Femur (tissue), 1 donor: Measurements from ENCODE around the gene IL3RA.
"Not testable (repeated sequence)": the region's sequence is repeated elsewhere in the genome, so short reads cannot be mapped to it uniquely, and the experiment has no call there.

Experiments
- DNase-seq: peaks from one replicate; pipeline ENCODE4 v3.0.0-alpha.2; 2017

IL3RA gene

GRCh38 chrX:1332433-1332832 is 4.2 kb upstream of the IL3RA start:
- DNase-seq, result not testable (repeated sequence)

GRCh38 chrX:1334854-1335253 is 1.7 kb upstream of the IL3RA start:
- DNase-seq, result no peak

GRCh38 chrX:1336948-1337779 is 579 bp downstream of the IL3RA start:
- no peak for DNase-seq

DNA sequence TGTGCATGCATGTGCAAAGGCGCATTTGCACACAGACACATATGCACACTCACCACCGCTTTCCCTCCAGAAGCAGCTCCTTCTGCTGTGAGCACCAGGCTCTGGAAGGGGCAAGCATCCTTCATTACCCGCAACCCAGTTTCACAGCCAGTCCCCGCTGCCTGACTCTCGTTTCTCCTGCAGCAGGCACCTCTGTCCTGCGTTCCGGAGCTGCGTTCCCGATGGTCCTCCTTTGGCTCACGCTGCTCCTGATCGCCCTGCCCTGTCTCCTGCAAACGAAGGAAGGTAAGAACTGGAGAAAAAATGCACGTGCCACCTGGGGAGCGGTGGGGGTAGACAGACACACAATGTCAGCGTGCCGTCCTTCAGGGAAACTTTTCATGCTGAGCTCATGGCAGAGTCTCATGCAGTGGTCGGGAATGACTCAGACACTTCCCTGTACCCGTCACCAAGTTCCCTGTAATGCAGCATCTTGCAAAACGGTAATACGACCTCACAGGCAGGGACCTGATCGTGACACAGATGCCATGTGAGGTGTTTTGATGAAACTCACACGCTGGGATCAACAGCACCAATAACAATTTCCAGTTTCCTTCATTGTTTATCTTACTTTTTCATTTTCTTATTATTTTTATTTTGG is 5.1 kb downstream of the IL3RA start:
- no peak for DNase-seq

DNA sequence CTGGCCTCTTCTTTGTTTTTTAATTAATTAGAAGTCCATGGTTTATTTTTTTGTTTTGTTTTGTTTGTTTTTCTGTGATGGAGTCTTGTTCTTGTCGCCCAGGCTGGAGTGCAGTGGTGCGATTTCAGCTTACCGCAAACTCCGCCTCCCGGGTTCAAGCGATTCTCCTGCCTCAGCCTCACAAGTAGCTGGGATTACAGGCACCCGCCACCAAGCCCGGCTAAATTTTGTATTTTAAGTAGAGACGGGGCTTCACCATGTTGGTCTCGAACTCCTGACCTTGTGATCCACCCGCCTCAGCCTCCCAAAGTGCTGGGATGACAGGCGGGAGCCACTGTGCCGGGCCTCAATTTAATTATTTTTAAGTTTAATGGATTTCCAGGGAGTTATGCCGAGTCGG is 13.0 kb downstream of the IL3RA start:
- not testable (repeated sequence) for DNase-seq

DNA sequence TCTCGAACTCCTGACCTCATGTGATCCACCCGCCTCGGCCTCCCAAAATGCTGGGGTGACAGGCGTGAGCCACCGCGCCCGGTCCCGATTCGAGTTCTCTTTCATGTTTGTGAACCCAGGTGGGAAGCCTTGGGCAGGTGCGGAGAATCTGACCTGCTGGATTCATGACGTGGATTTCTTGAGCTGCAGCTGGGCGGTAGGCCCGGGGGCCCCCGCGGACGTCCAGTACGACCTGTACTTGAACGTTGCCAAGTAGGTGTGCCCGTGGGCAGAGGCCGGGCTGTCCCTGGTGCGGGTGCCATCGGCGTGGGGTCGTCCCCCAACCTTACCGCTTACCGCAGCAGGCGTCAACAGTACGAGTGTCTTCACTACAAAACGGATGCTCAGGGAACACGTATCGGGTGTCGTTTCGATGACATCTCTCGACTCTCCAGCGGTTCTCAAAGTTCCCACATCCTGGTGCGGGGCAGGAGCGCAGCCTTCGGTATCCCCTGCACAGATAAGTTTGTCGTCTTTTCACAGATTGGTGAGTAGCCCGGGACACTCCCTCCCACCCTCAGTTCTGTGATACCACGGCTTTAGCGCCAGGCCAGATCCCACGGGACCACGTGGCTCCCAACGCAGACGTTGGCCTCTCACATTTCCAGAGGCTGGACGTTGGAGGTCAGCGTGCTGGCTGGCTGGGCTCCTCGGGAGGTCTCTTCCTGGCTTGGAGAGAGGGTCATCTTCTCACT is 15.6 kb downstream of the IL3RA start:
- DNase-seq, result no peak

- DNase-seq, result no peak
Measured at GRCh38 chrX:1354036-1355019, 17.7 kb downstream of the IL3RA start.

DNA sequence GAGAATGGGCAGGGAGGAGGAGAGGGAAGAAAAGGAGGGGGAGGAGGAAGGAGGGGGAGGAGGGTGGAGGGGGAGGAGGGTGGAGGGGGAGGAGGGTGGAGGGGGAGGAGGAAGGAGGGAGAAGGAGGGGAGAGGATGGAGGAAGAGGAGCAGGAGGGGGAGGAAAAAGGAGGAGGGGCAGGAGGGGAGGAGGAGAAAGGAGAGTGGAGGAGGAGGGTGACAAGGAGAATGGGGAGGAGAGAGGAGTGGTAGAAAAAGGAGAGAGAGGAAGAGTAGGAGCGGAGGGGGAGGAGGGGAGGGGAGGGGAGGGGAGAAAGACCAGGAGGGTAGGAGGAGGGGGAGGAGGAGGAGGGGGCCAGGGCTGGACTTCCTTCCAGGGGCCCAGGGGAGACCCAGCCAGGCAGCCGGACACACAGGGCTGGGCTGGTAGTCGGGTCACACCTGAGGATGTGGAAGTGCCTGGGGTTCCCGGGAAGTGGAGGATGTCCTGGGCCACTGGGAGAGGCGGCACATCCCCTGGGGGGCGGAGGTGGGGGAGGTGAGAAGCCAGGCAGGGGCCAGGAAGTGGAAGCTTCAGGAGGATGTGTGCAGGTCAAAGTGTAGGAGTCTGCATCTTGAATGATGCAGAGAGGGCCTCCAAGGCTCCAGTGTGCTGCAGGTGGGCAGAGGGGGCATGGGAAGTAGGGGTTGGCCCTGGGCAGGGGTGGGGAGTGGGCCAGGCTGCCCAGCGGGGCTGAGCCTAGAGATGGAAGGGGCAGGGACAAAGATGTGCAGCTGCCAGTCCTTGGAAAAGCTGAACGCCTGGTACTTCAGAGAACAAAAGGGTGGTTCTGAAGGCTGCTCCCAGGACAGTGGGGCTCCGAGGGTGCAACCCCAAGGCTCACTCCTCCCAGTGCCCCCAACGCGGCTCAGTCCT is 18.8 kb downstream of the IL3RA start:
- no peak for DNase-seq

DNA sequence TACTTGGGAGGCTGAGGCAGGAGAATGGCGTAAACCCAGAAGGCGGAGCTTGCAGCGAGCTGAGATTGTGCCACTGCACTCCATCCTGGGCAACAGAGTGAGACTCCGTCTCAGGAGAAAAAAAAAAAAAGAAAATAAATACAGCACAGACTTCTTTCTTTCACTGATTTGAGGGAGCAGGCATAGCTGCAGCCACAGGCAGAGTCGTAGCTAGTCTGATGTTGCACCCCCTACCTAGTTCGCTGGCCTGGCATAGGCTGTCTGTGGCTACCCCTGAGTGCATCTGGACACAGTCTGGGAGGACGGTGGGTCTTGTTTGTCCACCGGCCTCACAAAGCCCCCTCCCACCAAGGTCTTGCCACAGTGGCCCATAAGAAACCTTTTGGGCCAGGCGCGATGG is 21.4 kb downstream of the IL3RA start:
- no peak for DNase-seq

- no peak for DNase-seq
Measured at GRCh38 chrX:1358793-1359476, 22.4 kb downstream of the IL3RA start.

DNA sequence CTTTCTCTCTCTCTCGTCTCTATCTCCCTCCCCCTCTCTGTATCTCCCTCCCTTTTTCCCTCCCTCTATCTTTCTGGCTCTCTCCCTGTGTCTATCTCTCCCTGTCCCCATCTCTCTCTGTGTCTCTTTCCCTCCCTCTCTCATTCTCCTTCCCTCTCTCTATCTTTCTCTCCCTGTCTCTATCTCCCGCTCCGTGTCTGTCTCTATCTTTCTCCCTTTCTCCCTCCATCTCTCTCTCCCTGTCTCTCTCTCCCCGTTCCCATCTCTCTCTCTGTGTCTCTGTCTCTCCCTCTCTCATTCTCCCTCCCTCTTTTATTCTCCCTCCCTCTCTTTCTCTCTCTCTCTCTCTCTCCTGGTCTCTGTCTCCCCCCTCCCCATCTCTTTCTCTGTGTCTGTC is 22.9 kb downstream of the IL3RA start:
- no peak for DNase-seq

DNA sequence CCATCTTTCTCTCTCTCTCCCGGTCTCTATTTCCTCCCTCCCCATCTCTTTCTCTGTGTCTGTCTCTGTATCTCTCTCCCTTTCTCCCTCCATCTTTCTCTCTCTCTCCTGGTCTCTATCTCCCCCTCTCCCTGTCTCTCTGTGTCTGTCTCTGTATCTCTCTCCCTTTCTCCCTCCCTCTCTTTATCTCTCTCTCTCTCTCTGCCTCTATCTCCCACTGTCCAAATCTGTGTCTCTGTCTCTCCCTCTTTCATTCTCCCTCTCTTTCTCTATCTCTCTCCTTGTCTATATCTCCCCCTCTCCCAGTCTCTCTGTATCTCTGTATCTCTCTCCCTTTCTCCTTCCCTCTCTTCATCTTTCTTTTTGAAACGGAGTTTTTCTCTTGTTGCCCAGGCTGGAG is 23.6 kb downstream of the IL3RA start:
- no peak for DNase-seq

GRCh38 chrX:1361275-1361674 is 24.7 kb downstream of the IL3RA start:
- DNase-seq, result no peak

- DNase-seq, result no peak
Measured at GRCh38 chrX:1361910-1362309, 25.3 kb downstream of the IL3RA start.

GRCh38 chrX:1366363-1366762 is 29.8 kb downstream of the IL3RA start:
- DNase-seq, result not testable (repeated sequence)

- DNase-seq, result no peak
Measured at GRCh38 chrX:1368385-1368698, 31.8 kb downstream of the IL3RA start.

GRCh38 chrX:1378306-1378759 is 41.7 kb downstream of the IL3RA start:
- no peak for DNase-seq

GRCh38 chrX:1380672-1381233 is 44.2 kb downstream of the IL3RA start:
- DNase-seq, result no peak

DNA sequence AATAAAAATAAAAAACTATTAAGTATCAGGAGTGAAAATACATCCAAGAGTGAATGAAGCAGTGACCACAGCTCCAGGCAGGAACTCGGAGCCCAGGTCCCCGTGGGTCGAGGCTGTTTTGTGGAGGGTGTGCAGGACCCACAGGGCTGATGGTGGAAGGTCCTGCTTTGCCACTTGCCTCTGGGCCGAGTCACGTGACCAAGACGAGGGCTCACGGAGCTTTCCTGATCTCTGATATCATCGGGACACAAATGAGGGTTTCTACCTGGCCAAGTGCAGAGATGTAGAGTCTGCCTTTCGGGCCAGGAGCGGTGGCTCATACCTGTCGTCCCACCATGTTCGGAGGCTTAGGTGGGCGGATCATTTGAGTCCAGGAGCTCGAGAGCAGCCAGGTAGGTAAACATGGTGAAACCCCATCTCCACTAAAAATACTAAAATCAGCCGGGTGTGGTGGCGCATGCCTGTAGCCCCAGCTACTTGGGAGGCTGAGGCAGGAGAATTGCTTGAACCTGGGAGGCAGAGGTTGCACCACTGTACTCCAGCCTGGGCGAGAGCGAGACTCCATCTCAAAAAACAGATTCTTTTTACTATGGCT is 48.2 kb downstream of the IL3RA start:
- DNase-seq, result no peak
